H1 (cell line): ENCODE measurements around the gene SCNN1G. TPM values are rescaled to one million over a fixed set of nuclear protein-coding genes. Genes with fewer than 3 reads are reported as not detected.

Experiments used
- E2F6 ChIP-seq: IDR thresholded peaks from 2 replicates; pipeline ENCODE4 v1.6.1; 2012; ENCODE audit warnings: inconsistent platforms
- HDAC2 ChIP-seq, 2 experiments: fragments of 300-600 bp in 1 of 2; sonication (generic) in 1 of 2; IDR thresholded peaks; 2 replicates each; pipeline ENCODE4 v1.6.1; 2011 to 2012; ENCODE audit warnings: low read depth in 2 of 2, low read length in 2 of 2, mild to moderate bottlenecking in 2 of 2, moderate library complexity in 2 of 2, borderline replicate concordance in 1 of 2, inconsistent platforms in 1 of 2
- polyA plus RNA-seq, 7 experiments: library from polyadenylated mRNA; depleted of rRNA in 3 of 7; stranded (reverse) in 5 of 7; unstranded in 2 of 7; fragments of >200 nt in 5 of 7; fragments of 200-250 nt in 2 of 7; gene quantifications; 1 replicate in 5 of 7; 2 replicates in 1 of 7; 4 replicates in 1 of 7; pipeline versions ENCODE4 v1.2.1 to v1.2.3, GENCODE V29; 2011 to 2013; ENCODE audit warnings: missing spikeins in 2 of 7, mixed read lengths in 2 of 7
- total RNA-seq: library from RNA; stranded (reverse); fragmentation: NEBNext Ultra II Directional; extraction: Animal tissue kit (Norgen Biotek cat#: 25700); gene quantifications from 2 replicates; pipeline ENCODE4 v1.2.1, GENCODE V29; 2021

The SCNN1G gene
- total and polyA plus RNA-seq, 2 of the 8 experiments (the other 6 are each of a cell fraction or from before 2014, with no cell fraction given): 0.73 to 1.1 TPM

GRCh38 chr16:23163921-23164320, 18.6 kb upstream of the SCNN1G start (continued):
- TF ChIP-seq E2F6 (no peak), HDAC2 (IDR thresholded peaks at IDR 0.05; ENCODE audit: borderline replicate concordance in 1 of 2, low read depth in 2 of 2, low read length in 2 of 2) (no peak)
